ENCODE measurements around the gene ZNF227.

ZNF227 gene

GRCh38 chr19:44212250-44212865, at the start of gene ZNF227:
Gene ZNF227 (plus strand): TSS chr19:44212532. CDS start chr19:44217793, 5,261 bp downstream.
- Histone ChIP-seq H4K20me1 (ENCODE audit: insufficient read depth, low read length) (no peaks in the 10 kb centered on the region), H3K27ac (ENCODE audit: low read depth, low read length, poor library complexity, severe bottlenecking) (peak within 1 kb of the TSS; percentile 43), H2AFZ (ENCODE audit: low read length) (peak within 1 kb of the TSS; percentile 67)

GRCh38 chr19:44163789-44164188, 48.5 kb upstream of the ZNF227 start:
- Histone ChIP-seq H3K4me2 (ENCODE audit: low read length) (no peak overlapping the region), H3K79me2 (ENCODE audit: insufficient read depth, low read length) (0 out of 2 replicates have a peak, but pooled peaks cover 3% of the 10 kb centered on the region), H2AFZ (ENCODE audit: low read length) (no peak overlapping the region), H3K27ac (ENCODE audit: low read depth, low read length, poor library complexity, severe bottlenecking) (no peak overlapping the region), H3K9me3 (ENCODE audit: low read length) (peaks cover 3% of the 10 kb centered on the region; the same call in 1 of the 2 replicates), H3K36me3 (ENCODE audit: insufficient read depth, low read length) (peaks cover 24% of the 10 kb centered on the region), H3K4me3 (ENCODE audit: low read depth, low read length, poor library complexity, severe bottlenecking) (no peak overlapping the region), H4K20me1 (ENCODE audit: insufficient read depth, low read length) (no peaks in the 10 kb centered on the region), H3K9me2 (ENCODE audit: low read depth, low read length) (no peaks in the 10 kb centered on the region), H3K27me3 (ENCODE audit: insufficient read depth, low read length) (no peaks in the 10 kb centered on the region), H3F3A (ENCODE audit: insufficient read depth, low read length) (no peaks in the 10 kb centered on the region), H3K4me1 (ENCODE audit: insufficient read depth, low read length, severe bottlenecking) (peaks cover 15% of the 10 kb centered on the region), H3K9ac (ENCODE audit: low read length) (no peak overlapping the region)
- no peak for TF ChIP-seq EZH2 (IDR thresholded peaks at IDR 0.05; ENCODE audit: borderline replicate concordance, low read length)
- no peak for TF ChIP-seq CTCF (IDR thresholded peaks at IDR 0.05; ENCODE audit: low read length)

More at GRCh38 chr19:44212250-44212865, at the start of gene ZNF227:
- Histone ChIP-seq H3K9me2 (ENCODE audit: low read depth, low read length) (no peaks in the 10 kb centered on the region), H3K9ac (ENCODE audit: low read length) (peak within 1 kb of the TSS; percentile 92), H3K79me2 (ENCODE audit: insufficient read depth, low read length) (peaks cover 16% of the 10 kb centered on the region), H3K27me3 (ENCODE audit: insufficient read depth, low read length) (no peaks in the 10 kb centered on the region), H3F3A (ENCODE audit: insufficient read depth, low read length) (no peaks in the 10 kb centered on the region), H3K4me2 (ENCODE audit: low read length) (peak within 1 kb of the TSS; percentile 81), H3K36me3 (ENCODE audit: insufficient read depth, low read length) (peaks cover 38% of the 10 kb centered on the region), H3K4me1 (ENCODE audit: insufficient read depth, low read length, severe bottlenecking) (peaks cover 22% of the 10 kb centered on the region), H3K9me3 (ENCODE audit: low read length) (0 out of 2 replicates have a peak, but pooled peaks cover 2% of the 10 kb centered on the region), H3K4me3 (ENCODE audit: low read depth, low read length, poor library complexity, severe bottlenecking) (peak within 1 kb of the TSS; percentile 94)
- TF ChIP-seq EZH2 (IDR thresholded peaks at IDR 0.05; ENCODE audit: borderline replicate concordance, low read length) (no peak), CTCF (IDR thresholded peaks at IDR 0.05; ENCODE audit: low read length) (no peak)

- 0 out of 2 replicates have a peak, but pooled peaks cover 3% of the 10 kb centered on the region for H3K79me2 ChIP-seq (ENCODE audit: insufficient read depth, low read length)
- H3K9ac ChIP-seq (ENCODE audit: low read length), result peak overlapping the region; percentile 76; the same call in 1 of the 2 replicates
- H2AFZ ChIP-seq (ENCODE audit: low read length), result peak overlapping the region; percentile 50
- no peaks in the 10 kb centered on the region for H3K27me3 ChIP-seq (ENCODE audit: insufficient read depth, low read length)
- H3K36me3 ChIP-seq (ENCODE audit: insufficient read depth, low read length), result peaks cover 29% of the 10 kb centered on the region
- peaks cover 15% of the 10 kb centered on the region for H3K4me1 ChIP-seq (ENCODE audit: insufficient read depth, low read length, severe bottlenecking)
- H3K9me2 ChIP-seq (ENCODE audit: low read depth, low read length), result no peaks in the 10 kb centered on the region
- TF ChIP-seq EZH2 (IDR thresholded peaks at IDR 0.05; ENCODE audit: borderline replicate concordance, low read length) (no peak), CTCF (IDR thresholded peaks at IDR 0.05; ENCODE audit: low read length) (no peak)
- H4K20me1 ChIP-seq (ENCODE audit: insufficient read depth, low read length), result no peaks in the 10 kb centered on the region
- H3K9me3 ChIP-seq (ENCODE audit: low read length), result peaks cover 3% of the 10 kb centered on the region; the same call in 1 of the 2 replicates
- H3K4me3 ChIP-seq (ENCODE audit: low read depth, low read length, poor library complexity, severe bottlenecking), result peak overlapping the region; percentile 68
- no peaks in the 10 kb centered on the region for H3F3A ChIP-seq (ENCODE audit: insufficient read depth, low read length)
- H3K27ac ChIP-seq (ENCODE audit: low read depth, low read length, poor library complexity, severe bottlenecking), result no peak overlapping the region
- H3K4me2 ChIP-seq (ENCODE audit: low read length), result peak overlapping the region; percentile 98
These were observed 48.0 kb upstream of the ZNF227 start for GRCh38 chr19:44164327-44164672.
